Liver (tissue), 9 donors: ENCODE data around the gene ZFC3H1. TPM values are rescaled to one million over a fixed set of nuclear protein-coding genes. Genes with fewer than 3 reads are reported as not detected.

Experiments
- DNase-seq: peaks from one replicate; pipeline ENCODE4 v3.0.0-alpha.2; 2017; ENCODE audit warnings: low spot score
- H3K27ac ChIP-seq, 2 donors: one replicate each; pipeline ENCODE4 v1.7.0; 2013; ENCODE audit warnings: inconsistent platforms in 2 of 2, low read length in 2 of 2, control low read depth in 1 of 2, low read depth in 1 of 2, mild to moderate bottlenecking in 1 of 2
- H3K27me3 ChIP-seq, 4 donors: one replicate each; pipeline versions ENCODE4 v1.6.1 to v1.7.0; 2013; ENCODE audit warnings: low read length in 3 of 4, inconsistent platforms in 1 of 4, mild to moderate bottlenecking in 1 of 4, moderate library complexity in 1 of 4; ENCODE audit not compliant: control insufficient read depth in 4 of 4, insufficient read depth in 4 of 4
- H3K36me3 ChIP-seq, 4 donors: one replicate each; pipeline versions ENCODE4 v1.6.1 to v1.7.0; 2013; ENCODE audit warnings: low read length in 3 of 4, mild to moderate bottlenecking in 3 of 4, low read depth in 1 of 4, moderate library complexity in 1 of 4; ENCODE audit not compliant: control insufficient read depth in 4 of 4, insufficient read depth in 3 of 4
- H3K4me1 ChIP-seq, 4 donors: one replicate each; pipeline versions ENCODE4 v1.6.1 to v1.7.0; 2013; ENCODE audit warnings: low read length in 3 of 4, mild to moderate bottlenecking in 3 of 4, moderate library complexity in 1 of 4; ENCODE audit not compliant: control insufficient read depth in 4 of 4, insufficient read depth in 4 of 4
- H3K4me3 ChIP-seq, 3 donors: one replicate each; pipeline versions ENCODE4 v1.6.1 to v1.7.0; 2013; ENCODE audit warnings: low read length in 3 of 3, control low read depth in 1 of 3, low read depth in 1 of 3, mild to moderate bottlenecking in 1 of 3
- H3K9ac ChIP-seq, 2 donors: one replicate each; pipeline ENCODE4 v1.7.0; 2013; ENCODE audit warnings: low read length in 2 of 2, mild to moderate bottlenecking in 2 of 2, moderate library complexity in 2 of 2, control low read depth in 1 of 2, low read depth in 1 of 2
- H3K9me3 ChIP-seq, 4 donors: one replicate each; pipeline versions ENCODE4 v1.6.1 to v1.7.0; 2013; ENCODE audit warnings: low read length in 3 of 4; ENCODE audit not compliant: control insufficient read depth in 4 of 4
- ATF3 ChIP-seq: IDR thresholded peaks from 2 replicates; pipeline ENCODE4 v1.6.1; 2016; ENCODE audit warnings: antibody characterized with exemption
- FOXA1 ChIP-seq: IDR thresholded peaks from 2 replicates; pipeline ENCODE4 v1.6.1; 2016; ENCODE audit warnings: antibody characterized with exemption
- FOXA2 ChIP-seq: IDR thresholded peaks from 2 replicates; pipeline ENCODE4 v1.6.1; 2016; ENCODE audit warnings: antibody characterized with exemption
- GABPA ChIP-seq, 2 donors: IDR thresholded peaks in 1 of 2; conservative IDR thresholded peaks in 1 of 2; 2 replicates each; pipeline ENCODE4 v1.6.1; 2016; ENCODE audit warnings: antibody characterized with exemption in 2 of 2, mild to moderate bottlenecking in 1 of 2, moderate library complexity in 1 of 2
- HNF4A ChIP-seq, 2 donors: conservative IDR thresholded peaks; 2 replicates each; pipeline ENCODE4 v1.6.1; 2016; ENCODE audit warnings: antibody characterized with exemption in 2 of 2, mild to moderate bottlenecking in 2 of 2
- JUND ChIP-seq, 2 donors: IDR thresholded peaks; 2 replicates each; pipeline ENCODE4 v1.6.1; 2016; ENCODE audit warnings: antibody characterized with exemption in 2 of 2
- MAX ChIP-seq: IDR thresholded peaks from 2 replicates; pipeline ENCODE4 v1.6.1; 2016; ENCODE audit warnings: antibody characterized with exemption
- NR2F2 ChIP-seq: IDR thresholded peaks from 2 replicates; pipeline ENCODE4 v1.6.1; 2016; ENCODE audit warnings: antibody characterized with exemption
- RAD21 ChIP-seq, 2 donors: IDR thresholded peaks; 2 replicates each; pipeline ENCODE4 v1.6.1; 2016; ENCODE audit warnings: antibody characterized with exemption in 2 of 2, mild to moderate bottlenecking in 2 of 2
- REST ChIP-seq: IDR thresholded peaks from 2 replicates; pipeline ENCODE4 v1.6.1; 2016; ENCODE audit warnings: antibody characterized with exemption, mild to moderate bottlenecking
- RXRA ChIP-seq, 2 donors: IDR thresholded peaks; 2 replicates each; pipeline ENCODE4 v1.6.1; 2017 to 2018; ENCODE audit warnings: antibody characterized with exemption in 2 of 2, mild to moderate bottlenecking in 1 of 2
- SP1 ChIP-seq: IDR thresholded peaks from 2 replicates; pipeline ENCODE4 v1.6.1; 2018; ENCODE audit warnings: antibody characterized with exemption, mild to moderate bottlenecking
- TAF1 ChIP-seq: conservative IDR thresholded peaks from 2 replicates; pipeline ENCODE4 v1.6.1; 2016; ENCODE audit warnings: antibody characterized with exemption, mild to moderate bottlenecking
- YY1 ChIP-seq: IDR thresholded peaks from 2 replicates; pipeline ENCODE4 v1.6.1; 2016; ENCODE audit warnings: antibody characterized with exemption, mild to moderate bottlenecking
- ZBTB33 ChIP-seq: IDR thresholded peaks from 2 replicates; pipeline ENCODE4 v1.6.1; 2016; ENCODE audit warnings: antibody characterized with exemption
- WGBS: extraction: QIAGEN DNeasy Blood & Tissue Kit; methylation state at CpG from one replicate; pipeline ENCODE4 v1.1.7; 2013; 5-methylcytosine and 5-hydroxymethylcytosine counted together
- polyA plus RNA-seq, 2 donors: library from polyadenylated mRNA; stranded (reverse) in 1 of 2; unstranded in 1 of 2; fragments of 200-250 nt in 1 of 2; fragments of >200 nt in 1 of 2; fragmentation: Nextera tagmentation in 1 of 2; extraction: Ambion mirVana in 1 of 2; gene quantifications; one replicate each; pipeline versions ENCODE4 v1.2.1 to v1.2.3, GENCODE V29; 2013 to 2015
- total RNA-seq, 2 donors: library from RNA; depleted of rRNA; stranded (reverse); fragments of >200 nt; gene quantifications; one replicate each; pipeline ENCODE4 v1.2.3, GENCODE V29; 2014
- donor health status: healthy.
- donor health status: healthy.
- donor health status: healthy.
- donor health status: healthy.
- donor health status: healthy.

ZFC3H1 gene
- total and polyA plus RNA-seq, 4 donors = 3.4 to 32.3 (median 8.6) TPM

GRCh38 chr12:71591601-71592000 is 72.0 kb downstream of the ZFC3H1 start:
- Histone ChIP-seq H3K36me3 (no peaks in the 10 kb centered on the region), H3K9ac (no peak overlapping the region), H3K4me3 (no peak overlapping the region), H3K27ac (no peak overlapping the region), H3K4me1 (peaks cover 0 to 1% (median 0%) of the 10 kb centered on the region in 4 donors), H3K27me3 (peaks cover 0 to 5% (median 0%) of the 10 kb centered on the region in 4 donors), H3K9me3 (no peaks in the 10 kb centered on the region)
- 43% methylated on average over 2 of the region's 2 CpGs for WGBS
- DNase-seq = no peak
- TF ChIP-seq SP1 (no peak), RXRA (IDR thresholded peaks at IDR 0.05) (no peak), FOXA1 (no peak), MAX (no peak), JUND (IDR thresholded peaks at IDR 0.05) (no peak), YY1 (no peak), HNF4A (conservative IDR thresholded peaks at IDR 0.05) (no peak), GABPA (IDR thresholded peaks at IDR 0.05 in 1 of 2, conservative IDR thresholded peaks at IDR 0.05 in 1 of 2) (no peak), NR2F2 (no peak), FOXA2 (no peak), ZBTB33 (no peak)

GRCh38 chr12:71589478-71589881 is 74.2 kb downstream of the ZFC3H1 start:
- H3K9ac ChIP-seq = no peak overlapping the region
- H3K4me3 ChIP-seq = no peak overlapping the region
- no peaks in the 10 kb centered on the region for H3K9me3 ChIP-seq
- no peak for DNase-seq
- H3K27ac ChIP-seq = no peak overlapping the region
- peaks cover 0 to 5% (median 0%) of the 10 kb centered on the region in 4 donors for H3K27me3 ChIP-seq
- WGBS = 88% methylated on average over 4 of the region's 4 CpGs
- no peak for TF ChIP-seq RAD21 (IDR thresholded peaks at IDR 0.05)
- no peak for TF ChIP-seq HNF4A (conservative IDR thresholded peaks at IDR 0.05)
- no peak for TF ChIP-seq JUND (IDR thresholded peaks at IDR 0.05)
- no peak for TF ChIP-seq ZBTB33
- TF ChIP-seq FOXA1 = no peak
- TF ChIP-seq REST = no peak
- TF ChIP-seq TAF1 = no peak
- TF ChIP-seq YY1 = no peak
- no peak for TF ChIP-seq ATF3
- no peak for TF ChIP-seq NR2F2
- no peaks in the 10 kb centered on the region for H3K36me3 ChIP-seq
- peaks cover 0 to 1% (median 0%) of the 10 kb centered on the region in 4 donors for H3K4me1 ChIP-seq
